ENCODE results near the gene LARP4B.

Gene LARP4B

GRCh38 chr10:895324-895723 lies 36.2 kb downstream of the LARP4B start:
- H3K9me3 ChIP-seq (ENCODE audit: control insufficient read depth, insufficient read depth, low read depth, low read length), result no peaks in the 10 kb centered on the region
- TF ChIP-seq ZNF660 (tag by site-specific recombination; IDR thresholded peaks at IDR 0.05), result no peak
- TF ChIP-seq ZBTB1 (tag by site-specific recombination; IDR thresholded peaks at IDR 0.05), result no peak
- no peak for TF ChIP-seq ZNF785 (tag by site-specific recombination; IDR thresholded peaks at IDR 0.05)
- no peak for TF ChIP-seq ZNF654 (tag by site-specific recombination; IDR thresholded peaks at IDR 0.05; ENCODE audit: low read depth)
- no peak for TF ChIP-seq ZNF366 (tag by site-specific recombination; conservative IDR thresholded peaks at IDR 0.05)
- TF ChIP-seq ZNF23 (tag by site-specific recombination; IDR thresholded peaks at IDR 0.05; ENCODE audit: borderline replicate concordance), result no peak
- TF ChIP-seq ZNF132 (tag by site-specific recombination; IDR thresholded peaks at IDR 0.05; ENCODE audit: borderline replicate concordance), result no peak
- no peak for TF ChIP-seq MEIS1 (CRISPR knock-in tag; IDR thresholded peaks at IDR 0.05; ENCODE audit: borderline replicate concordance)
- no peak for TF ChIP-seq MYNN (tag by site-specific recombination; IDR thresholded peaks at IDR 0.05; ENCODE audit: borderline replicate concordance)
- no peak for TF ChIP-seq TCF7L2 (IDR thresholded peaks at IDR 0.05; ENCODE audit: borderline replicate concordance, low read depth, low read length)
- TF ChIP-seq ZNF324 (tag by site-specific recombination; IDR thresholded peaks at IDR 0.05), result no peak
- TF ChIP-seq ZNF266 (tag by site-specific recombination; IDR thresholded peaks at IDR 0.05; ENCODE audit: low read depth), result no peak
- TF ChIP-seq ZNF488 (tag by site-specific recombination; IDR thresholded peaks at IDR 0.05), result no peak
- no peak for TF ChIP-seq ZNF157 (tag by site-specific recombination; IDR thresholded peaks at IDR 0.05)
- TF ChIP-seq ZNF791 (tag by site-specific recombination; IDR thresholded peaks at IDR 0.05), result no peak
- H3K36me3 ChIP-seq (ENCODE audit: control insufficient read depth in 2 of 2, insufficient read depth in 1 of 2, low read length in 2 of 2), result peaks cover 0 to 3% of the 10 kb centered on the region in 2 experiments; a peak in 2 of 3 replicates
- POLR2A ChIA-PET, result no interaction called here
- no peak overlapping the region for H3K4me3 ChIP-seq (ENCODE audit: low read depth, low read length)
- H3K27ac ChIP-seq (ENCODE audit: extremely low read depth, low read depth, low read length), result no peak overlapping the region
- peaks cover 4% of the 10 kb centered on the region; the same call in 1 of the 2 replicates for H3K4me1 ChIP-seq (ENCODE audit: control insufficient read depth, insufficient read depth, low read length)
- CTCF ChIA-PET, result no interaction called here

GRCh38 chr10:878895-879294 lies 52.6 kb downstream of the LARP4B start:
- H3K27ac ChIP-seq (ENCODE audit: extremely low read depth, low read depth, low read length), result no peak overlapping the region
- H3K4me3 ChIP-seq (ENCODE audit: low read depth, low read length), result no peak overlapping the region
- TF ChIP-seq ZBTB6 (tag by site-specific recombination; IDR thresholded peaks at IDR 0.05) (no peak), KLF16 (tag by site-specific recombination; IDR thresholded peaks at IDR 0.05) (no peak), ZNF23 (tag by site-specific recombination; IDR thresholded peaks at IDR 0.05; ENCODE audit: borderline replicate concordance) (no peak), KLF7 (tag by site-specific recombination; IDR thresholded peaks at IDR 0.05; ENCODE audit: borderline replicate concordance) (no peak), ZNF521 (tag by site-specific recombination; IDR thresholded peaks at IDR 0.05) (no peak), KLF10 (tag by site-specific recombination; IDR thresholded peaks at IDR 0.05) (no peak), ZNF571 (tag by site-specific recombination; IDR thresholded peaks at IDR 0.05) (no peak), ZNF175 (tag by site-specific recombination; IDR thresholded peaks at IDR 0.05) (no peak), ZNF76 (tag by site-specific recombination; IDR thresholded peaks at IDR 0.05; ENCODE audit: borderline replicate concordance, low read depth) (no peak), ZNF785 (tag by site-specific recombination; IDR thresholded peaks at IDR 0.05) (no peak), ZNF202 (tag by site-specific recombination; IDR thresholded peaks at IDR 0.05; ENCODE audit: borderline replicate concordance) (no peak), ZNF335 (tag by site-specific recombination; conservative IDR thresholded peaks at IDR 0.05) (no peak), ZNF146 (tag by site-specific recombination; IDR thresholded peaks at IDR 0.05) (no peak), ZFP3 (tag by site-specific recombination; IDR thresholded peaks at IDR 0.05; ENCODE audit: low read depth) (no peak), OSR2 (tag by site-specific recombination; IDR thresholded peaks at IDR 0.05) (no peak), AEBP2 (tag by site-specific recombination; IDR thresholded peaks at IDR 0.05; ENCODE audit: borderline replicate concordance) (no peak), ZNF449 (tag by site-specific recombination; IDR thresholded peaks at IDR 0.05) (no peak)
- ChIA-PET POLR2A (no interaction called here), CTCF (no interaction called here)
- no peaks in the 10 kb centered on the region for H3K4me1 ChIP-seq (ENCODE audit: control insufficient read depth, insufficient read depth, low read length)
- H3K9me3 ChIP-seq (ENCODE audit: control insufficient read depth, insufficient read depth, low read depth, low read length), result no peaks in the 10 kb centered on the region
- H3K36me3 ChIP-seq (ENCODE audit: control insufficient read depth in 2 of 2, insufficient read depth in 1 of 2, low read length in 2 of 2), result peaks cover 34 to 88% of the 10 kb centered on the region in 2 experiments
